ENCODE measurements around the gene WDR64.

DNA sequence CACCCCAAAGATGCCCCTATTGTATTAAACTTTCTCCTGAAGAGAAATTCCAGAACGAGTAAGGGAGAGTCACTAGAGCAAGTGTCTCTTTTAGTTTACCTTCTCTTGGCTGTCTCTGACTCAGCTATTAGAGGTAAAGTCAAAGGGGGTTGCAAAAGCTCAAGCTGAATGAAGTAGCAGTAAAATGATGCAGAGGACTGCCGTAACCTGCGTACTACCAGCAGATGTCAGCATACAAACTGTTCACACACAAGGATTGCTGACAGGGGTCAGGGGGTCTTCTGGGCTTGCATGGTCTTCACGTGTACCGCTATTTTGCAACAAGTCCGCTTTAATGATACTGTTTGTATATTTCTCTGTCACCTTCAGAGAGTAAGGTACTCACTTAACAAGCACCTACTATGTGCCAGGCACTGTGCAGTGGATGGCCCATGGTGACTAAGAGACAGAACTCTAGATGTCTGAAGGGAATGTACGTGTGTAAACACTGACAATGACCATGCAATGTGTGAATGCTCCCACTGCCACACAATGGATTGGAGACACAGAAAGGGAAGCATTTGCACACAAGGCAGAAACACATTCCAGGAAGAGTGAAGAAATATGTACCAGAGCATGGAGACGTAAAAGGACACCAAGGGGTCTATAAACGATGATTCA lies 46.8 kb upstream of the WDR64 start:
- no peak for TF ChIP-seq POLR2A (IDR thresholded peaks at IDR 0.05; ENCODE audit: low read depth, low read length)
- TF ChIP-seq, protein P1, sequence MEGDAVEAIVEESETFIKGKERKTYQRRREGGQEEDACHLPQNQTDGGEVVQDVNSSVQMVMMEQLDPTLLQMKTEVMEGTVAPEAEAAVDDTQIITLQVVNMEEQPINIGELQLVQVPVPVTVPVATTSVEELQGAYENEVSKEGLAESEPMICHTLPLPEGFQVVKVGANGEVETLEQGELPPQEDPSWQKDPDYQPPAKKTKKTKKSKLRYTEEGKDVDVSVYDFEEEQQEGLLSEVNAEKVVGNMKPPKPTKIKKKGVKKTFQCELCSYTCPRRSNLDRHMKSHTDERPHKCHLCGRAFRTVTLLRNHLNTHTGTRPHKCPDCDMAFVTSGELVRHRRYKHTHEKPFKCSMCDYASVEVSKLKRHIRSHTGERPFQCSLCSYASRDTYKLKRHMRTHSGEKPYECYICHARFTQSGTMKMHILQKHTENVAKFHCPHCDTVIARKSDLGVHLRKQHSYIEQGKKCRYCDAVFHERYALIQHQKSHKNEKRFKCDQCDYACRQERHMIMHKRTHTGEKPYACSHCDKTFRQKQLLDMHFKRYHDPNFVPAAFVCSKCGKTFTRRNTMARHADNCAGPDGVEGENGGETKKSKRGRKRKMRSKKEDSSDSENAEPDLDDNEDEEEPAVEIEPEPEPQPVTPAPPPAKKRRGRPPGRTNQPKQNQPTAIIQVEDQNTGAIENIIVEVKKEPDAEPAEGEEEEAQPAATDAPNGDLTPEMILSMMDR (conservative IDR thresholded peaks at IDR 0.05; ENCODE audit: low read depth, low read length): 0 out of 2 replicates have a peak, but pooled peaks have one; percentile 13
- no peak for TF ChIP-seq SMC3 (IDR thresholded peaks at IDR 0.05; ENCODE audit: low read depth, low read length)
- TF ChIP-seq, protein P2, sequence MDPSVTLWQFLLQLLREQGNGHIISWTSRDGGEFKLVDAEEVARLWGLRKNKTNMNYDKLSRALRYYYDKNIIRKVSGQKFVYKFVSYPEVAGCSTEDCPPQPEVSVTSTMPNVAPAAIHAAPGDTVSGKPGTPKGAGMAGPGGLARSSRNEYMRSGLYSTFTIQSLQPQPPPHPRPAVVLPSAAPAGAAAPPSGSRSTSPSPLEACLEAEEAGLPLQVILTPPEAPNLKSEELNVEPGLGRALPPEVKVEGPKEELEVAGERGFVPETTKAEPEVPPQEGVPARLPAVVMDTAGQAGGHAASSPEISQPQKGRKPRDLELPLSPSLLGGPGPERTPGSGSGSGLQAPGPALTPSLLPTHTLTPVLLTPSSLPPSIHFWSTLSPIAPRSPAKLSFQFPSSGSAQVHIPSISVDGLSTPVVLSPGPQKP (IDR thresholded peaks at IDR 0.05; ENCODE audit: borderline replicate concordance, low read depth, low read length): no peak
- TF ChIP-seq FOS (IDR thresholded peaks at IDR 0.05; ENCODE audit: low read depth, low read length): no peak
- TF ChIP-seq RAD21 (IDR thresholded peaks at IDR 0.05; ENCODE audit: low read length): no peak
